Fibroblast of mammary gland (primary cell): ENCODE results near the gene FIG4.
"Not testable (repeated sequence)": the region's sequence is repeated elsewhere in the genome, so short reads cannot be mapped to it uniquely, and the experiment has no call there.

Experiments used
- DNase-seq: peaks from one replicate; pipeline ENCODE4 v3.0.0-alpha.2; 2010; ENCODE audit warnings: low read depth
- H3K4me3 ChIP-seq: 2 replicates; pipeline ENCODE4 v1.5.1; 2011; ENCODE audit warnings: low read depth, mild to moderate bottlenecking, low read length, moderate library complexity; ENCODE audit not compliant: control insufficient read depth
- CTCF ChIP-seq: conservative IDR thresholded peaks from 2 replicates; pipeline ENCODE4 v1.5.1; 2011; ENCODE audit warnings: low read depth, low read length, inconsistent platforms; ENCODE audit not compliant: control insufficient read depth, insufficient read depth

FIG4 gene

GRCh38 chr6:109743739-109744138 is 52.6 kb downstream of the FIG4 start:
- H3K4me3 ChIP-seq: no peak overlapping the region
- no peak for TF ChIP-seq CTCF
- DNase-seq: peak; percentile 87

- not testable (repeated sequence) for H3K4me3 ChIP-seq, DNase-seq
Measured at GRCh38 chr6:109744779-109745178, 53.7 kb downstream of the FIG4 start.

GRCh38 chr6:109747221-109747620 is 56.1 kb downstream of the FIG4 start:
- TF ChIP-seq CTCF: no peak
- no peak for DNase-seq
- no peak overlapping the region for H3K4me3 ChIP-seq

GRCh38 chr6:109759098-109759955 is 68.2 kb downstream of the FIG4 start:
- TF ChIP-seq CTCF: no peak
- H3K4me3 ChIP-seq: no peak overlapping the region

GRCh38 chr6:109760208-109760607 is 69.1 kb downstream of the FIG4 start:
- DNase-seq: peak; percentile 38
- H3K4me3 ChIP-seq: no peak overlapping the region
- no peak for TF ChIP-seq CTCF

More at GRCh38 chr6:109759098-109759955, 68.2 kb downstream of the FIG4 start:
- DNase-seq: no peak

- no peak overlapping the region for H3K4me3 ChIP-seq
- no peak for TF ChIP-seq CTCF
- no peak for DNase-seq
Measured at GRCh38 chr6:109762166-109762565, 71.1 kb downstream of the FIG4 start.

- no peak for TF ChIP-seq CTCF
- DNase-seq: no peak
- no peak overlapping the region for H3K4me3 ChIP-seq
Measured at GRCh38 chr6:109762769-109763441, 71.8 kb downstream of the FIG4 start.
